ENCODE data around the gene THPO.

THPO gene

GRCh38 chr3:184335661-184336546 is 42.1 kb downstream of the THPO start:
- no peak for TF ChIP-seq CTCF (conservative IDR thresholded peaks at IDR 0.05; ENCODE audit: low read depth, low read length)
- peak overlapping the region; percentile 64 for H3K4me3 ChIP-seq (ENCODE audit: low read length)
- DNase-seq (ENCODE audit: low read depth) = no peak

GRCh38 chr3:184335291-184335660 is 42.7 kb downstream of the THPO start:
- no peak for TF ChIP-seq CTCF (conservative IDR thresholded peaks at IDR 0.05; ENCODE audit: low read depth, low read length)
- no peak for DNase-seq (ENCODE audit: low read depth)
- peak overlapping the region; percentile 64 for H3K4me3 ChIP-seq (ENCODE audit: low read length)

- no peak overlapping the region for H3K4me3 ChIP-seq (ENCODE audit: low read length)
- no peak for TF ChIP-seq CTCF (conservative IDR thresholded peaks at IDR 0.05; ENCODE audit: low read depth, low read length)
- no peak for DNase-seq (ENCODE audit: low read depth)
Measured at GRCh38 chr3:184334470-184335158, 43.4 kb downstream of the THPO start.

GRCh38 chr3:184333700-184334099 is 44.3 kb downstream of the THPO start:
- TF ChIP-seq CTCF (conservative IDR thresholded peaks at IDR 0.05; ENCODE audit: low read depth, low read length) = no peak
- no peak for DNase-seq (ENCODE audit: low read depth)
- H3K4me3 ChIP-seq (ENCODE audit: low read length) = no peak overlapping the region

GRCh38 chr3:184333190-184333589 is 44.8 kb downstream of the THPO start:
- no peak overlapping the region for H3K4me3 ChIP-seq (ENCODE audit: low read length)
- DNase-seq (ENCODE audit: low read depth) = no peak
- TF ChIP-seq CTCF (conservative IDR thresholded peaks at IDR 0.05; ENCODE audit: low read depth, low read length) = no peak

- no peak for TF ChIP-seq CTCF (conservative IDR thresholded peaks at IDR 0.05; ENCODE audit: low read depth, low read length)
- H3K4me3 ChIP-seq (ENCODE audit: low read length) = no peak overlapping the region
- no peak for DNase-seq (ENCODE audit: low read depth)
Measured at GRCh38 chr3:184332370-184333090, 45.5 kb downstream of the THPO start.
